Measurements from ENCODE around the gene ZNF444. TPM values are rescaled to one million over a fixed set of nuclear protein-coding genes. Genes with fewer than 3 reads are reported as not detected.

Gene ZNF444
- total RNA-seq, 4 donors from 2014 or later, result 22.3 to 48.6 (median 41.2) TPM

GRCh38 chr19:56107626-56108351 lies 33.3 kb upstream of the ZNF444 start:
- no peak for DNase-seq (ENCODE audit: low spot score in 2 of 2)
- Histone ChIP-seq H3K27me3 (no peaks in the 10 kb centered on the region), H3K4me3 (no peak overlapping the region), H3K36me3 (peaks cover 0 to 16% (median 0%) of the 10 kb centered on the region in 3 donors), H3K4me1 (peaks cover 0 to 89% (median 68%) of the 10 kb centered on the region in 4 donors), H3K9me3 (no peaks in the 10 kb centered on the region), H3K27ac (peak overlapping the region in 3 of 4 donors; percentile 29 to 83 (median 60))
- TF ChIP-seq EP300 (IDR thresholded peaks at IDR 0.05), result no peak
- no peak for TF ChIP-seq POLR2A (IDR thresholded peaks at IDR 0.05)
- TF ChIP-seq CTCF (IDR thresholded peaks at IDR 0.05), result no peak
- WGBS, 2 donors, result 68 to 74% methylated on average over 18 to 27 of the region's 27 CpGs

- Histone ChIP-seq H3K4me1 (peaks cover 0 to 92% (median 74%) of the 10 kb centered on the region in 4 donors), H3K9me3 (no peaks in the 10 kb centered on the region), H3K27me3 (no peaks in the 10 kb centered on the region), H3K36me3 (peaks cover 0 to 11% (median 0%) of the 10 kb centered on the region in 3 donors), H3K4me3 (peak overlapping the region in 2 of 4 donors; percentile 11 to 17), H3K27ac (peak overlapping the region in 3 of 4 donors; percentile 29 to 83 (median 60))
- TF ChIP-seq EP300 (IDR thresholded peaks at IDR 0.05), result no peak
- TF ChIP-seq CTCF (IDR thresholded peaks at IDR 0.05), result no peak
- no peak for TF ChIP-seq POLR2A (IDR thresholded peaks at IDR 0.05)
- 29 to 32% methylated on average over 22 to 24 of the region's 24 CpGs for WGBS, 2 donors
- no peak for DNase-seq (ENCODE audit: low spot score in 2 of 2)
Measured at GRCh38 chr19:56108447-56109195, 32.5 kb upstream of the ZNF444 start.

- H3K4me1 ChIP-seq, result peaks cover 0 to 98% (median 77%) of the 10 kb centered on the region in 4 donors
- H3K4me3 ChIP-seq, result peak overlapping the region in 1 of 4 donors; percentile 17
- TF ChIP-seq CTCF (IDR thresholded peaks at IDR 0.05) (no peak), EP300 (IDR thresholded peaks at IDR 0.05) (no peak), POLR2A (IDR thresholded peaks at IDR 0.05) (no peak)
- peaks cover 0 to 11% (median 0%) of the 10 kb centered on the region in 3 donors for H3K36me3 ChIP-seq
- no peaks in the 10 kb centered on the region for H3K9me3 ChIP-seq
- H3K27ac ChIP-seq, result peak overlapping the region in 2 of 4 donors; percentile 29 to 83
- DNase-seq (ENCODE audit: low spot score in 2 of 2), result no peak
- 49 to 57% methylated on average over 10 to 13 of the region's 13 CpGs for WGBS, 2 donors
- H3K27me3 ChIP-seq, result no peaks in the 10 kb centered on the region
Measured at GRCh38 chr19:56109226-56109625, 31.9 kb upstream of the ZNF444 start.

- no peak for DNase-seq (ENCODE audit: low spot score in 2 of 2)
- no peak for TF ChIP-seq EP300 (IDR thresholded peaks at IDR 0.05)
- TF ChIP-seq CTCF (IDR thresholded peaks at IDR 0.05), result no peak
- TF ChIP-seq POLR2A (IDR thresholded peaks at IDR 0.05), result no peak
- Histone ChIP-seq H3K27me3 (no peaks in the 10 kb centered on the region), H3K9me3 (no peaks in the 10 kb centered on the region), H3K4me3 (no peak overlapping the region), H3K36me3 (peaks cover 0 to 15% (median 0%) of the 10 kb centered on the region in 3 donors), H3K27ac (peak overlapping the region; percentile 22 to 74 (median 62)), H3K4me1 (peaks cover 0 to 98% (median 73%) of the 10 kb centered on the region in 4 donors)
- 17% methylated on average over 12 of the region's 12 CpGs for WGBS, 2 donors
Measured at GRCh38 chr19:56110515-56111448, 30.3 kb upstream of the ZNF444 start.

All from tibial nerve (tissue), 4 donors.